Measurements from ENCODE around the gene MYBPH.

DNA sequence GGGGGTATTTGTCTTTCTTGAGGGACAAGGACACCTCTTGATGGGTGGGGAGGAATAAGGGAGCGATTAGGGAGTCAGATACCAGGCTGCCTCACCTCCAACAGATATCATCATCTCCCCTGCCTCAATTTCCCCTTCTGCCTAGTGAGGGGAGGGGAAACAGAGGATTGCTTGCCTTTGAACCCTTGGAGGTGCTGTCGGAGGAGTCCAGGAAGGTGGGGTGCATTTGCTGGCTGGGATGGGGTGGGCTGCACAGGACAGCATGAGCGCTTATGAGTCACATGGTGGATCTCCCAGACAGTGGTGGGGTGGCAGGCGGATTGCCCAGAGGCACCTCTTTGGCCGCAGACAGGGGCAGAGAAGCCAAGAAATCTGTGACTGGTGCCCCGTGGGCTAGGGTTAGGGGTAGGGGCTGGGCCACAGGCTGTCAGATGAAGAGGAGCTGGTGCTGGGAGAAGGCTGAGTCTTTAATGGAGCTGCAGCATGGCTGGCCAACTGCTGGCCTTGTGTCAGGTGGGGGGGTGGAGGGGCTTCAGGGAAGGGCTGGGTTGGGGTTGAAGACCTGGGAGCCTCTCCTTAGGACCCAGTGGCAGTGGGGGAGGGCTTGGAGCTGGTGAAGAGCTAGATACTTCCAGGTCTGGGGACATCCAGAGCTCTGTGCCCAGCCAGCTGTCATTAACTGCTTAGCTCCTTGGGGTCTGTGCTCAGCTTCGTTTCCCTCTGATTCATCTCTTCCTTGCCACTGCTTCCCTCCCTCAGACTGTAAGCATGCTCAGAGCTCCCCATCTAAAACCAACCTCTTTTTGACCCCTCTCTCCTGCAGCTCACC is 55.1 kb downstream of the MYBPH start:
- TF ChIP-seq, protein P1, sequence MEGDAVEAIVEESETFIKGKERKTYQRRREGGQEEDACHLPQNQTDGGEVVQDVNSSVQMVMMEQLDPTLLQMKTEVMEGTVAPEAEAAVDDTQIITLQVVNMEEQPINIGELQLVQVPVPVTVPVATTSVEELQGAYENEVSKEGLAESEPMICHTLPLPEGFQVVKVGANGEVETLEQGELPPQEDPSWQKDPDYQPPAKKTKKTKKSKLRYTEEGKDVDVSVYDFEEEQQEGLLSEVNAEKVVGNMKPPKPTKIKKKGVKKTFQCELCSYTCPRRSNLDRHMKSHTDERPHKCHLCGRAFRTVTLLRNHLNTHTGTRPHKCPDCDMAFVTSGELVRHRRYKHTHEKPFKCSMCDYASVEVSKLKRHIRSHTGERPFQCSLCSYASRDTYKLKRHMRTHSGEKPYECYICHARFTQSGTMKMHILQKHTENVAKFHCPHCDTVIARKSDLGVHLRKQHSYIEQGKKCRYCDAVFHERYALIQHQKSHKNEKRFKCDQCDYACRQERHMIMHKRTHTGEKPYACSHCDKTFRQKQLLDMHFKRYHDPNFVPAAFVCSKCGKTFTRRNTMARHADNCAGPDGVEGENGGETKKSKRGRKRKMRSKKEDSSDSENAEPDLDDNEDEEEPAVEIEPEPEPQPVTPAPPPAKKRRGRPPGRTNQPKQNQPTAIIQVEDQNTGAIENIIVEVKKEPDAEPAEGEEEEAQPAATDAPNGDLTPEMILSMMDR (IDR thresholded peaks at IDR 0.05; ENCODE audit: low read depth, low read length) = no peak
- TF ChIP-seq EZH2phosphoT487 (IDR thresholded peaks at IDR 0.05; ENCODE audit: low read depth) = no peak
